GM19238 (cell line): ENCODE data around the gene DIRAS3.
"Not testable (repeated sequence)": the region's sequence is repeated elsewhere in the genome, so short reads cannot be mapped to it uniquely, and the experiment has no call there.

Experiments used
- DNase-seq: peaks from one replicate; pipeline ENCODE4 v3.0.0; 2011; ENCODE audit warnings: low spot score; ENCODE audit not compliant: insufficient read length

Gene DIRAS3

GRCh38 chr1:68024635-68025338 lies 25.6 kb downstream of the DIRAS3 start:
- no peak for DNase-seq

GRCh38 chr1:68016381-68016780 lies 34.0 kb downstream of the DIRAS3 start:
- no peak for DNase-seq

GRCh38 chr1:68015971-68016370 lies 34.5 kb downstream of the DIRAS3 start:
- no peak for DNase-seq

GRCh38 chr1:68015369-68015768 lies 35.1 kb downstream of the DIRAS3 start:
- DNase-seq, result no peak

- no peak for DNase-seq
Observed at GRCh38 chr1:68013351-68013750, 37.1 kb downstream of the DIRAS3 start.

- no peak for DNase-seq
Observed at GRCh38 chr1:68011657-68012375, 38.6 kb downstream of the DIRAS3 start.

GRCh38 chr1:68010543-68010942 lies 39.9 kb downstream of the DIRAS3 start:
- no peak for DNase-seq

- DNase-seq, result no peak
Observed at GRCh38 chr1:68010090-68010489, 40.3 kb downstream of the DIRAS3 start.

- DNase-seq, result not testable (repeated sequence)
Observed at GRCh38 chr1:68003626-68004025, 46.8 kb downstream of the DIRAS3 start.

GRCh38 chr1:68000191-68000590 lies 50.2 kb downstream of the DIRAS3 start:
- DNase-seq, result no peak

- no peak for DNase-seq
Observed at GRCh38 chr1:67997746-67998145, 52.7 kb downstream of the DIRAS3 start.
